GM19023 (cell line): ENCODE results near the gene PRICKLE4.
"Not testable (repeated sequence)": the region's sequence is repeated elsewhere in the genome, so short reads cannot be mapped to it uniquely, and the experiment has no call there.

Experiments
- ATAC-seq: cut with Tn5 transposase; IDR thresholded peaks from one replicate; pipeline ENCODE4 v1.9.1; 2021; ENCODE audit warnings: mild to moderate bottlenecking, moderate library complexity; ENCODE audit not compliant: unreplicated experiment

The PRICKLE4 gene

DNA sequence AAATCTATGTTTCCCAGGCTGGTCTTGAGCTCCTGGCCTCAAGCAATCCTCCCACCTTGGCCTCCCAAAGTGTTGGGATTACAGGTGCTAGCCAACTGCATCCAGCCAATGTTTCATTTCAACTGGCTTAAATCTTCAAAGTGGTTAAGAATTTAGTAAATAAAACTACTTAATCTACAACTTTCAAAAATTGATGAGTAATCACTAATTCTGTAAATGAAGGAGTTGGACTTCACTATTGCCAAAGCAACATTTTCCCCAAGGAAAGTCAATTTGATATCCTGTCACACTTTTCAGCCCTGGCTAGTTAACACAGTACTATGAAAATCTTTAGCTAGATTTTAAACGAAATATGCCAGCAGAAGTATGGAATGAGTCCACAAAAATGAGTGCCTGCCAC lies 10.7 kb downstream of the PRICKLE4 start:
- no peak for ATAC-seq

DNA sequence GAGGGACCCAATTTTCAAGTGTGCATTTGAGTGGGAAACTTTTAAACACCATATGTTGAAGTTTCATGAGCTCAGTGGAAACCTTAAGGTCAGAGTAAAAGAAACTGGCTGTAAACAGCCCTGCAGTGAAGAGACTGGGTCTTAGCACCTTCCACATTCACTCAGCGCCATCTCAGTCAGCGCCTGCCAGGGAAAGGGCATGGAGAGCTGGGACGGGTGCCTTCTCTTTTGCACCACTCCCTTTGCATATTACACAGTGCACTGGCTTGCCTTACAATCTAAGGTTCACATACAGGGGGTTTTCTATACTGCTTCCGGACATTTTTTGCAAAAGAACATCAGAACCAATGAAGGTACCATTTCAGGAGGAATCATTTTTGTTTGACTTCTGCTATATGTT lies 11.4 kb downstream of the PRICKLE4 start:
- no peak for ATAC-seq

DNA sequence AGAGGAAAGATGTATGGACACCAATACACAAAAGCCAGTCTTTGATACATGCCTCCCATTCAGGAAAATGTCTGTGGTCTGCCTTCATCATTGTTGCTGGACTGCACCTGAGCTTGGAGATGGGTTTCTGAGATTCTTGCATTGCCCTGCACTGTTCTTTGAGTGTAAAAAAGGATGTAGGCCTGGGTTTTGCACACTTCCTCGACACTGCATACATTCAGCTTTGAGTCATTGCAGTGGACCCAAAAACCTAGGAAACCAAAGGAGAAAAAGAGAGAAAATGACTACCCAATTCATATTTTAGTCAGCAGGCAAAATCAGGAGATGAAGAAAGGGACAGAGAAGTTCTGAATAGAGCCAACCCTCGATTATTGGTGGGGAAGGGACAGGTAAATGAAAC lies 15.9 kb downstream of the PRICKLE4 start:
- no peak for ATAC-seq

DNA sequence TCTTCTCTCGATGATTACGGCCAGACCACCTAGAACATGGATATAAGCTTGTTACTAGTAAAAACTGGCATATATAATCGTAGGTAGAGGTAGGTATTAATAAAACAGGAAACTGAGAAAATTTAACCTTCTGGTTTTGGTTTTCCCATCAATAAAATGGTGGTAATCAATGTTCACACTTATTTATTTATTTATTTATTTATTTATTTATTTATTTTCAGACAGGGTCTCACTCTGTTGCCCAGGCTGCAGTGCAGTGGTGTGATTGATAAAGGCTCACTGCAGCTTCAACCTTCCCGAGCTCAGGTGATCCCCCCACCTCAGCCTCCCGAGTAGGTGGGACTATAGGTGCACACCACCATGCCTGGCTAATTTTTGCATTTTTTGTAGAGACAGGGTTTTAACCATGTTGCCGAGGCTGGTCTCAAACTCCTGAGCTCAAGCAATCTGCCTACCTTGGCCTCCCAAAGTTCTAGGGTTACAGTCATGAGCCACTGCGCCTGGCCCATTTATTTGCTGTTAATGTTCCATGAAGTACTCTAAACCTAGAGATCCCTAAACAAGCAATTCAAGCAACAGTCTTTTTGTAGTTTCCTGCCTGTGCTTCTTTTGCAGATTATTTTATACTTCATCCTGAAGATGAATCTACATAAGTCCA lies 18.4 kb downstream of the PRICKLE4 start:
- ATAC-seq, result no peak

DNA sequence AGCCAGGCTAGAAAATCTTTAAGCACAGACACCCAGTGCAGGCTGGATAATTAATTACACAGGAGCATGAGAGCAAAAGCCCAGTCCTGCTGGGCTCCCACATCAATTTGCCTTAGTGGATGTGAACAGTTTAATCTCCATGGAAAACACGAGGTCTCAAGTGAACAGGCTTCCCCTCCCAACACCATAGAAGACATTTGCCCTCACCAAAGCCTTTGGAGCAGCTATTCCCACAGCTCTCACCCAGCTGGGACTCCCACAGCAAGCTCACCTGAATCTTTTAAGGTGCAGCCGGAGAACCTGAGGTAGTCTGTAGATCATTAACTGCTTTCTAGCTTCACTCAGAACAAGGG lies 19.0 kb downstream of the PRICKLE4 start:
- no peak for ATAC-seq

DNA sequence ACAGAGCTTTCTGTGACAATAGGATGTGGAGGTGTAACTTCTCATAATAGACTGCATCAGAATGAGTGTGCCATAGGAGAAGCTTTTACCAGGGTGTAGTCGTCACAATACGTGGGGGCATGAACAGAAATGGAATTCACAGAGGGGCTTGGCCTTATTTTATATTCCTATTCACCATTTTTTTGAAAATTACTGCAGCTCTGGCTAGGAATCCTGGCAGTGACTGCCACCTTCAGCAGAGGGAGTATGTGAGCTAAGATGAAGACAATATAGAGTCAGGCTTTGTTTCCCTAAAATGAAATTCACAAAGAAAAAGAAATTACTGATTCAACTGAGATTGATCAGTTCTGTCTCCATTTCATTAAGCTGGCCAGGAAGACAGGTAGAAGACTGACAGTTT lies 20.8 kb downstream of the PRICKLE4 start:
- no peak for ATAC-seq

DNA sequence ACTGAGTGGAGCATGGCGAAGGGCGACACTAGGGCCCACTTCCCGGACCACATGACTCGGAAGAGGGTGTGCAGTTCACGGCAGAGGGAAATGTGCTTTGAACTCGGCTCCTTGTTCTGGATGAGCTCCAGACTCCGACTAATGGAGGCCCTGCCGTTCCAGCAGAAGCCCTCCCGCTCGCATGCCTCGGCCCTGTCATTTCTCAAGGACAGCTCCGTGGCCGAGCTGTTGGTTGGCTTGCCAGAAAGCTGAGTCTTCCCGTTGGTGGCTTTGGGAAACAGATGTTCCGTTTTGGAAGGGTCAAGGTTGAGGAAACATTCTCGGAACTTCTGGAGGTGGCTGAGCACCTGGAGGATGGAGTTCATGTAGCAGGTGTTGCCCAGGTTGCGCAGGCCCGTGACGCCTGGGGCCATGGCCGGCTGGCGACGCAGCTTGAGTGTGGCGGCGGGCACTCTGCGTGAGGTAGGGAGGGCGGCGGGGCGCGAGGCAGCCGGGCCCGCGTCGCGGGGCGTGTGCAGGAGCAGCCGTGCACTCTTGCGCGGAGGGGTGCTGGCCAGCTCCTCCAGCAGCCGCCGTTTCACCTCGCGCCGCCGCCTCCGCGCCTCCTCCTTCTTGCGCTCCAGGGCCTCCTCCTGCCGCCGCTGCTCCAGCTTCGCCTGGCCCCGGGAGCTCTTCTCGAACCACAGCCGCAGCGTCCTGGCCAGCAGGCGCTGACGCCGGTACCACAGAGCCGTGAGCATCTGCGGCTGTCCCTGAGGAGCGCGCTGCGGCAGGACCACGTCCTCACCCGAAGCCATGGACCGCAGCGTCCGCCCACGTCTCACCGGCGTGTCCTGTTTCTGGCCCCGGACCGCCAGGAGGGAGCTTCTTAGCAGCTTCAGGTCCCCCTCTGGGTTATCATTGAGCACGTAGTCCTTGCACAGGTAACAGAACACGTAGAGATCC lies 25.5 kb downstream of the PRICKLE4 start:
- ATAC-seq, result no peak

DNA sequence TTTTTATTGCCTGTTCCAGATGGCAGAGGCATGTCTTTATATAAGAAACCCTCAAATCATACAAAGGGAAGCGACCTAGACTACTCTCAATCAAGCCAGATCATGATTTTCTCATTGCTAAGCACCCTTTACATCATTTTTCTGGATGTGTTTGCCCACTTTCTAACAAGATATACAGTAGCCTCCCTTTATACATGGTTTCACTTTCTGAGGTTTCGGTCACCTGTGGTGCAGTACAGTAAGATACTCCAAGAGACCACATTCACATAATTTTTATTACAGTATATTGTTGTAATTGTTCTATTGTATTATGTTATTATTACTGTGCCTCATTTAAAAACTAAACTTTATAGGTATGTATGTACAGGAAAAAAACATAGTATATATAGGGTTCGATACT lies 30.5 kb downstream of the PRICKLE4 start:
- ATAC-seq, result no peak

DNA sequence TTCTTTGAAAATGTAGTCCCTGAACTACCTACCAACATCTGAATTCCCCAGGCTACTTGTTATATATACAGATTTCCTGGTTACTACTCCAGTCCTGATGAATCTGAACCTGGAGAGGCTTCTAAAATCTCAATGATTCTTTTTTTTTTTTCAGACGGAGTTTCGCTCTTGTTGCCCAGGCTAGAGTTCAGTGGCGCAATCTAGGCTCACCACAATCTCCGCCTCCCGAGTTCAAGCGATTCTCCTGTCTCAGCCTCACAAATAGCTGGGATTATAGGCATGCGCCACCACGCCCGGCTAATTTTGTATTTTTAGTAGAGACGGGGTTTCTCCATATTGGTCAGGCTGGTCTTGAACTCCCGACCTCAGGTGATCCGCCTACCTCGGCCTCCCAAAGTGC lies 31.4 kb downstream of the PRICKLE4 start:
- ATAC-seq, result not testable (repeated sequence)

DNA sequence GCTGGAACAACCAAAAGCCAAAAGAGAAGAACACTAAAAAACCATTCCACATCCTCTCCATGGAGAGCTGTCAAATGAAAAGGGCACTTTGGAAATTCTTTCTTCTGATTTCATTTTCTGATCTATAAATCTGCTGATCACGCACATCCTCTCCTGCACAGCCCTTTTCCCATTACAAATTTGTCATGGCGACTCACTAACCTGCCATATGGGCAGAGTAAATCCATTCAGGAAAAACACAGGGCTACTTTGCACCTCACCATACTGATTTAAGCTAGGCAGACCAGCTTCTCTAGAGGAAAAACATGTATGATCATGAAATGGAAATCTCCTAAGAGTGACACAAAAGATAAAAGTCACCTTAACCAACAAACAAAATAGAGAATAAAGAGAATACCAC lies 32.9 kb downstream of the PRICKLE4 start:
- ATAC-seq, result no peak

DNA sequence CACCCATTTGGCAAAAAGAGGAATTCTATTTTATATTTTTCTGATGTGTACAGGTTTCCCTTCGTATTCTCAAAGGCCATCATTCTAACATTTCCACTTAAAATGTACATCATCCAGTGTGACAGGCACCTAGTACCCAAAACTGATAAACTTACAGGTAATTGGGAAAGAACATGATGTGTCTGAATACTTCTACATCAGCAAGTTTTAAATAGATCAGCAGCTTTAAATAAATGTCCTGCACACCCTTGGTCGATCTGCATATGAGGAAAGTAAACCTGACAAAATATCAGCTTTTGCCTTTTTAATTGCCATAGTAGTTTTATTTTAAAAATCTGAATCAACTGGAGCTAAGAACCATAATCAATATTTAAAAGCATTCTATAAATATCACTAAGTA lies 33.4 kb downstream of the PRICKLE4 start:
- no peak for ATAC-seq

DNA sequence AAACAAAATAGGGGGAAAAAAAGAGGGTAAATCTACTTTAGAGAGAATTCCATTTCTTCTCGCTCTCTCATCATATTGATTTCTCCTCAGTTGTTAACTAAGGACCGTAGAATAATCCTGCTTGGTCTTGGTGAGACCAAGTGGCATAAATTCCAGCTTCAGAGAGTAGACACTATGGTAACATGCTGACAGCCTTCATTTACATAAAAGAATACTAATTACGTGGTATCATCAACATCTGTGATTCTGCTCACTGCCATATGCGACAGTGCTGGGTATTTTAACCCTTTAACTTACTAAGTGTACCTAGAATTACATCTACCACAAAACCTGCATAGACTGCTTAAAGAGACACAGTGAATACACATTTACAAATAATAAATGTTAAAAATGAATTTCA lies 34.0 kb downstream of the PRICKLE4 start:
- no peak for ATAC-seq

DNA sequence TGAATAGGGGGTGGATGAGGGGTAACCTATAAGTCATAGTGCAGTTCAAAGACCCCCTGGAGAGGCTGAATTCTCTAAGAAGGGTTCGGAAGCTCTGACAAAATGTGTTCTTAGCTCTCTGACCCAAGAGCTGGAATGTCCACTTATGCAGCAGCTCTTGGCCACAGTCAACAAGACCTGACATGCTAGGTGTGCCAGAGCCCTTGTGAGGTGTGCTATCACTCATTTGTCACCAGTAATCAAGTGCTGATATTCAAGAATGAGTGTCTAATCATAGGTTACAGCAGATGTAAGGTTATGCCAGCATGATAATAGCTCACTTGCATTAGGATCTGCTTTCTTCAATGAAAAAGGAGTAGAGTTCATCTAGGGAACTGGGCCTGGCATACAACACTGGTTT lies 35.0 kb downstream of the PRICKLE4 start:
- ATAC-seq, result no peak

DNA sequence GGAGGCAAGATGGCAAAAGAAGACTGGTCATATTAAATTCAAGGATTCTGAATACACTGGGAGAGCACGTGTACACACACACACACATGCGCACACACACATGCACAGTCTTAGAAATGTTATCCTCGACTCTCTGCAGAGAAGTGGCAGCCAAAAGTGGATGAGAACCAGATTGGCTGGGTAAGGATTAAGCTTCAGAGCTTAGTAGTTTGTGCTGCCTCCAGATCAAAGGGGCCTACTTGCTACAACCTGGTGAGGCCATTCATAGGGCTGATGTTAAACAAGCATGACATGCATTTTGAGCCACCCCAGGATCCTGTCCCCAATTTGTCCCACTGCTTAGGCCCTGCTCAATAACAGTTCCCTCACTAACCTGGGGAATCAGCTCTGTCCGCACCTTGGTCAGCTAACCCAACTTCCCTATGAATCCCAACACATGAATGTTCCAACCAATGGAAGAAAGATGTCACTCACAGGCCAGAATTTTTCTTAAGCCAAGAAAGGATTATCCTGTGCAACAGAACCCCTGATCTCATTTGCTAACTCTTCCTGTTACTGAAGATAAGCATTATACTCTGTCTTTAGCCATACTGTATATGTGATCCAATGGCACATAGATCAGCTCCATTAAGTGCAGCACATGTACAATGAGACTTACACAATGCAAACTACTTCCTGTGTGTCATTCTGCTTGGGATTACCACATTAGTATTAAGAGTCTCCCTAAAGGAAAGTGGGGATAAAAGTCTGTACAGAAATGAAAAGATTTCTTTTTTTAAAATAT lies 37.9 kb downstream of the PRICKLE4 start:
- ATAC-seq, result no peak

DNA sequence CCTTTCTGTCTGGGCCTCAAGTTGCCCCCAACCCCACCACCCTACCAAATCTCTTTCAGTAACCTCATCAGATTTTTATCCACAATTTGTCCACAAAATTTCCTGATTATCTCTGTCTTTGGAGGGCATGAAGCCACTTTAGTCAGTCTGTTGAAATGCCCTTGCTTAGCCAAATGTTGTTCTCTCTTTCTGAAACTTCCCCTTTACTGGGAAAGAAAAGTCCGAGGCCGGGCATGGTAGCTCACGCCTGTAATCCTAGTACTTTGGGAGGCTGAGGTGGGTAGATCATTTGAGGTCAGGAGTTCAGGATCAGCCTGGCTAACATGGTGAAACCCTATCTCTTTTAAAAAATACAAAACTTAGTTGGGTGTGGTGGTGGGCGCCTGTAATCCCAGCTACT lies 40.7 kb downstream of the PRICKLE4 start:
- no peak for ATAC-seq

DNA sequence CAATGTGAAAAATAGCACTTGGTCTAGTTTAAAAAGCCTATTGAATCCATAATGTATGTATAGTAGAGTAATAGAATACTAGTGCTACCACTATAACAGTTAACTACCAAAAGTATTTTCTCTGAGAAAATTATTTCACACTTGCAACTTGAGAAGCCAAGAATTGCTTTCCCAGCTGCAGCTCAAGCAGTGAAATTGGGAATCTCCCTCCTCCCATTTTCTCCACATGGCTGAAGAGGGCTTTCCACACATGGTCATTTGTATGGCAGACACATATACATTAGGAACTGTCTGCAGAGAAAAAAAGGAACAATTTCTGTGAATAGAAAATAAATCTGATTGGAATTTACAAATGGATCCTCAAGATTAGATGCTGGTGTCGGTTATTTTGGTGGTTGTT lies 41.4 kb downstream of the PRICKLE4 start:
- ATAC-seq, result no peak

DNA sequence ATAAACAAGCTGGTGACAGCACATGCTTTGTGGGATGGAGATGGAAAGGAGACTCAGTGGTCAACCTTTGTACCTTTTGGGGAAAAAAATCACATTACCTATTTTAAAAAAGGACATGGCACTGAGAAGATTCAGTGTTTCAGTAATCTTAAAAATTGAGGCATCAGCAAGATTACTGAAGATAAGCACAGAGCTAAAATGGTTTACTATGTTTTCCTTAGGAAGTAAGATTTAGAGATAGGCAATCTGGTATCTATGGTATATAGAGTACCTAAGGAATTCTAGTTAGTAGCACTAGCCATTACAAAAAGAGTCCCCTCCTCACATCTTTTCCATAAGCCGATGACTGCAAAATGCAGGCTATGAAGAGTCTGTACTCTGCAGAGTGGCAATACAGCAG lies 42.6 kb downstream of the PRICKLE4 start:
- no peak for ATAC-seq

DNA sequence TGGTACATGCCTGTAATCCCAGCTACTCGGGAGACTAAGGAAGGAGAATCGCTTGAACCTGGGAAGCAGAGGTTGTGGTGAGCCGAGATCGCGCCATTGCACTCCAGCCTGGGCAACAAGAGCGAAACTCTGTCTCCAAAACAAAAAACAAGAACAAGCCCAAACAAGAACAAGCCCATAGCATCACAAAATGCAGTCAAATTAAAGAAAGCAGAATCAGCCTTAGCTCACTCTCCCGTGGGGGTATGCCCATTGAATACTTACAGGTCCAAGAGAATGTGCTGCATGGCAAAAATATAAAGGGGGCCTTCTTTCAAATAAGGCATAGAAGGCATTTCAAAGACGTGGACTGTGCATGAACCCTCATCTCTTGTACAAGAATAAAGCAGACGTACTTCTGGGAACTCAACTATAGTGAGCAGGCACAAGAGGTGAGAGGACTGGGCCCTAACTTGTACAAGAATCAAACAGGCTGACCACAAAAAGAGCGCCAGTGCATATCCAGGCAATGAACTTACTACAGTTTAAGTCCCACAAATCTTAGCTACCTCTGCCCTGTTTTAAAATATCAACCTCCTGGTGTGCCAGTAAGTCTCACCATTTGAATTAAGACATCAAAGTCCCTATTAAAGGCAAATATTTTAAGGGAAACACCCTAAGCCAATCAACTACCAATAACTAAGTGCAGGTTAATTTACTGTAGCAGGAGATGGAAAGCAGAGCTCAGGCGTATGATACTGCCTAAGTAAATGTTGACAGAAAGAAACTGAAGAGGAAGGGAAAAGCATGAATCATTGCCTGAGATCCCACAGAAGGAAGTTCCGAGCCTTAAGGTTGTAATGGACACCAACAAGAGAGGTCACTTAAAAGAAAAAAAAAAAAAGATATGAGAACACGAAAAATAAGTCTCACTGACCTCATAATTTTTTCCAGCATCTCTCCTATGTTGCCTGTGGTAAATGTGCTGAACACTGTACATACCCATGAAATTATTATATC lies 44.3 kb downstream of the PRICKLE4 start:
- no peak for ATAC-seq

DNA sequence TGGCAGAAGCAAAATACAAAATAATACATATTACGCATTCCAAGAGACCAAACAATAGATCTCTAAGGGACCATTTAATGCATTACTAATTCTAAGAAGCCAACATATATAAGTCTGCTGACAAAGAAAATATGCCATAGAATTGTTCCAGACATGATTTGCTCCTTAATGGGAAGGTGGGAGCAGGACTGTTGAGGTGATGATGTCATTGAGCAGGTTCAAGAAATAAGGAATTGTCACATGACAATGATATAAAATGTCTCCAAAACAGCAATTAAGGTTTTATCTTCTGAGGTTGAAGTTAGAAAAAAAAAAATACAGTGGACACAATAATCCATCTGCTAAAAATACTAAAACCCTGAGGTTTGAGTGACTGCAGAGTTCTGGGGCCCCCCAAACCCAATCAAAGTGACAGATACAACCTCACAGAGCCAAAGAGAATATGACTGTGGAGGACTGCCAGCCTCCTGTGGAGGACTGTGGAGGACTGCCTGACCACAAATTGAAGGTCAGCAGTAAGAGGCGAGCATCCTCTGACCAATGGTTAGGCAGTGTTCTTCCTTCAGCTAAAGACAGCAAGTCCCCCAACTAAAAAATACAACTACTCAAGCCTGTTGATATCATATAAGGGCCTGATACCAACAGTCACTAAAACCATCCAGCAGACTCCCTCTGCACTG lies 45.9 kb downstream of the PRICKLE4 start:
- ATAC-seq, result no peak

DNA sequence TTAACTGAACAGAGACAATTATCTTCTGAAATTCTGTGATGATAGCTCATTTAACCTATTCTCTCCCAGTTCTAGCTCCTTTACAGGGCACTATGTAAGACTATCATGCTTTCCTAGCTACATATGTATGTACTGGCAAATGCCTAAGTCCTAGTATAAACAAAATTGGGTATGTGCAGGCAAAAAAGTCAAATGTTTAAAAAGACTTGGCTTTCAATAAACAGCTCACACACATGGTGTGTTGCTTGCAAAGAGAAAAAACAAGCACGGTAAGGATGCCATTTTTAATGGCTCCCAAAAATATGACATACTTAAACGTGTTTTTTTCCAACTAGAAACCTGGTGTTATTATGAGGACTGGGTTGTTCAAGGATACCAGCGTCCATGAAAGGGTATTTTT lies 51.7 kb downstream of the PRICKLE4 start:
- ATAC-seq, result no peak
